ENCODE measurements around the gene PGBD5.

- TF ChIP-seq GLIS3 (CRISPR knock-in tag; IDR thresholded peaks at IDR 0.05) (no peak), ARNTL (CRISPR knock-in tag; IDR thresholded peaks at IDR 0.05; ENCODE audit: borderline replicate concordance, low read depth) (no peak), CREB5 (CRISPR knock-in tag; IDR thresholded peaks at IDR 0.05; ENCODE audit: low read depth) (no peak), PATZ1 (CRISPR knock-in tag; IDR thresholded peaks at IDR 0.05; ENCODE audit: borderline replicate concordance) (no peak), ZFP30 (CRISPR knock-in tag; IDR thresholded peaks at IDR 0.05) (no peak), TSHZ2 (CRISPR knock-in tag; IDR thresholded peaks at IDR 0.05) (no peak)
Observed at GRCh38 chr1:230330157-230330556, 96.0 kb downstream of the PGBD5 start.

Measured in SK-N-SH treated with all-trans-retinoic acid at 6 μM for 48 hours (cell line).